ENCODE data around the gene HSD17B11.
"Not testable (repeated sequence)": the region's sequence is repeated elsewhere in the genome, so short reads cannot be mapped to it uniquely, and the experiment has no call there.

The HSD17B11 gene

DNA sequence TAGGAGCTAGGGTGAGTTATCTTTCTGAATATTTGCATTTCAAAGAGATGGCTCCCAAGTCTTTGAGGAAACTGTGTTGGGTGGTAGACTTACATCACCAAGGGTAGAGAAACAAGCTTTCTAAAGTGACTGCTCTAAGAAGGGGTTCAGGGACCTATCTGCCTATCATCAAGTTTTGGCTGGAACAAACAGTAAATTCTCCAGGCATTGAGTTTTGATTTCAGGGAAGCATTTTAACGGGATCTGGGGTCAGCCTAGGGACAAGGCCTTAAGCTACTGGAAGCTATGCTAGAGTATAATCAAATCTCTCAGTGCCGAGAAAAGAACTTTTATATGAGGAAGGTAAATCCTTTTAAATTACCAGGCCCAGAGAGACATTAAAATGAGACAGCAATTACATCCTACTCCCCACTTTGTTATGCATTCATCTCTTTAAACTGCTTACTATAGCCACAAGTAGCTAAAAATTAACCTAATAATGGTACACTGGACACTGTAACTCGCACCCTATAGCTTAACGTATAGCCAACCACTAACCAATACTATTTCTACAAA lies 29.4 kb upstream of the HSD17B11 start:
- no peak for TF ChIP-seq POLR2AphosphoS5 (IDR thresholded peaks at IDR 0.05; ENCODE audit: low read depth, low read length)
- DNase-seq (ENCODE audit: insufficient read length), result no peak
- no peak for FAIRE-seq

DNA sequence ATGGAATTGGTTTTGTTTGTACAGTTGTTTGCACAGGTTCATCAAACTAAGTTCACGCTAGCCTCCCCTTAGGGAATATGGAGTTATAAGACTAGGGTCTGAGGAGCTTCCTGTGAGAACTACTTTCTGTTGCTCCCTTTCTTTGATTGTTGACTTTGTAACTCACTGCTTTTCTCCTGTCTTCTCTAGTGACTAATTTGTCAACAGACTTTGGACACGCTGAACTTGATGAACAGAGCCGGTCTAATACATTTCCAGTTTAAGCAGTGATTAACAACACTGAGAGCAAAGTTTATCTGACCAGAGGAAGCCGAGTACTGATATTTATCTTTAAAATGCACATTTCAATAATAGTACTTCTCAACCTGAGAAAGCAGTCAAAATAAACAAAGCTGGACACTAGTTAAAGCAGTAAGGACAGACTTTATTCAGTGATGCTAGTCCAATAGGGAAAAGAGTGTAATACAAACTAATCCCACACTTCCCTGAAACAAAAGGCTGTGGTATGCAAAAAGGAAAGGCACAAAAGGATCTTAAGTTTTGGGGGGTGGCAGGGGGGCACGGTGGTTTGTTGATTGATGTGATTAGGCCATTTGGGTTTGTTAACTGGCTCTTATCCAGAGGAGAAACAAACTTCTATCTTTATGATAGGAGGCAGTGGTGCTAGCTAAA lies 28.7 kb upstream of the HSD17B11 start:
- DNase-seq (ENCODE audit: insufficient read length) (no peak), FAIRE-seq (no peak)
- TF ChIP-seq TAF1 (IDR thresholded peaks at IDR 0.05; ENCODE audit: borderline replicate concordance, low read depth, low read length) (no peak), POLR2AphosphoS5 (IDR thresholded peaks at IDR 0.05; ENCODE audit: low read depth, low read length) (no peak)

DNA sequence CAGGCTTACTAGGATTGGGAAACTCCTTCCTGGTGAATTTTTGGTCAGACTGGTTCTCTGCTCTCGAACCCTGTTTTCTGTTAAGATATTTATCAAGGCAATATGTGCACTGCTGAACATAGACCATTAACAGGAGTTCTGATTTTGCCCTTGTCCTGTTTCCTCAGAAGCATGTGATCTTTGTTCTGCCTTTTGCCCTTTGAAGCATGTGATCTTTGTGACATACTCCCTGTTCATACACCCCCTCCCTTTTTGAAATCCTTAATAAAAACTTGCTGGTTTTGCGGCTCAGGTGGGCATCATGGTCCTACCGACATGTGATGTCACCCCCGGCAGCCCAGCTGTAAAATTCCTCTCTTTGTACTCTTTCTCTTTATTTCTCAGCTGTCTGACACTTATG lies 27.4 kb upstream of the HSD17B11 start:
- not testable (repeated sequence) for DNase-seq (ENCODE audit: insufficient read length); FAIRE-seq

DNA sequence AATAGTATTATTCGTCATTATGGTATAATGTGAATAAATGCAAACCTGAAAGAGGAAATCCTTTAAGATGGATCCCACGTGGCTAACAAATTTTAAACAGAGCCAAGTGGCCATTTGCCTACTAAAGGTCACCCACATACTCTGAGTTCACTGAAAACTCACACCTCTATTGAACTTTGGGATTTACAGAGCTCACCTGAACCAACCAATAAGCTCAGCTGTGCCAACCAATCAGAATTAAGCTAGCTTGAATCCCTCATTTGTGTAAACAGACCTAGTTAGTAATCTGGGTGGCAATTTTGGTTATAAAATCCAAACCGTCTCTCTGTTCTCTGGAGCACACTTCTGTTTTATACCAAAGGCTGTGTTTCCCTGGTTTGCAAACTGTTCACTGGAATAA lies 26.0 kb upstream of the HSD17B11 start:
- no peak for DNase-seq (ENCODE audit: insufficient read length)
- TF ChIP-seq POLR2AphosphoS5 (IDR thresholded peaks at IDR 0.05; ENCODE audit: low read depth, low read length) (no peak), POLR2A (IDR thresholded peaks at IDR 0.05; ENCODE audit: low read depth, low read length) (no peak), TAF1 (IDR thresholded peaks at IDR 0.05; ENCODE audit: borderline replicate concordance, low read depth, low read length) (no peak)
- no peak for FAIRE-seq

- DNase-seq (ENCODE audit: insufficient read length), result no peak
- no peak for TF ChIP-seq POLR2AphosphoS5 (IDR thresholded peaks at IDR 0.05; ENCODE audit: low read depth, low read length)
- TF ChIP-seq TAF1 (IDR thresholded peaks at IDR 0.05; ENCODE audit: borderline replicate concordance, low read depth, low read length), result no peak
- no peak for TF ChIP-seq POLR2A (IDR thresholded peaks at IDR 0.05; ENCODE audit: low read depth, low read length)
- FAIRE-seq, result no peak
Measured at GRCh38 chr4:87414816-87415215, 23.8 kb upstream of the HSD17B11 start.

DNA sequence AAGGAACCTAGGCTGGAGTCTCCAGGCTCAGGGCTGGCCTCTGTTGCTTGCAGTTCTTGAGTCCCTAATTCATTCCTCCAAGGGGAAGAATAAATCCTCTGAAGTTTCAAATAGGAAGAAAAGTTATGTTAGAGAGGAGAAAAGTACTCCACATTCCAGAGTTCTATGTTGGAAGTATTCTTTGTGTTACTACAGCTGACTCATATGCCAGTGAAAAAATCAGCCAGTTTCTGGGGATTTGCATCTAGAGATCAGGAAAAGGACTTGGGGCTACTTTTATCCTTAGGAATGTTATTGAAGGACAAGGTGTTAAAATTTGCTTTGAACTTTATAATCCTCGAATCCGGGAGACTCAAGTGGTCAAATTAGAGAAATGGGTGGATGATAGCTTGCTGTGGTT lies 19.7 kb upstream of the HSD17B11 start:
- no peak for FAIRE-seq
- TF ChIP-seq POLR2AphosphoS5 (IDR thresholded peaks at IDR 0.05; ENCODE audit: low read depth, low read length) (no peak), POLR2A (IDR thresholded peaks at IDR 0.05; ENCODE audit: low read depth, low read length) (no peak), TAF1 (IDR thresholded peaks at IDR 0.05; ENCODE audit: borderline replicate concordance, low read depth, low read length) (no peak)
- no peak for DNase-seq (ENCODE audit: insufficient read length)

- FAIRE-seq, result no peak
- DNase-seq (ENCODE audit: insufficient read length), result no peak
- TF ChIP-seq POLR2A (IDR thresholded peaks at IDR 0.05; ENCODE audit: low read depth, low read length) (no peak), POLR2AphosphoS5 (IDR thresholded peaks at IDR 0.05; ENCODE audit: low read depth, low read length) (no peak)
Measured at GRCh38 chr4:87410157-87410556, 19.2 kb upstream of the HSD17B11 start.

- FAIRE-seq (no peak), DNase-seq (ENCODE audit: insufficient read length) (no peak)
- TF ChIP-seq POLR2AphosphoS5 (IDR thresholded peaks at IDR 0.05; ENCODE audit: low read depth, low read length) (no peak), TAF1 (IDR thresholded peaks at IDR 0.05; ENCODE audit: borderline replicate concordance, low read depth, low read length) (no peak), POLR2A (IDR thresholded peaks at IDR 0.05; ENCODE audit: low read depth, low read length) (no peak)
Measured at GRCh38 chr4:87409420-87409939, 18.5 kb upstream of the HSD17B11 start.

- not testable (repeated sequence) for DNase-seq (ENCODE audit: insufficient read length); FAIRE-seq
Measured at GRCh38 chr4:87406902-87407301, 15.9 kb upstream of the HSD17B11 start.

- DNase-seq (ENCODE audit: insufficient read length), result no peak
- FAIRE-seq, result no peak
- no peak for TF ChIP-seq TAF1 (IDR thresholded peaks at IDR 0.05; ENCODE audit: borderline replicate concordance, low read depth, low read length)
Measured at GRCh38 chr4:87406462-87406861, 15.5 kb upstream of the HSD17B11 start.

- FAIRE-seq, result no peak
- no peak for TF ChIP-seq POLR2A (IDR thresholded peaks at IDR 0.05; ENCODE audit: low read depth, low read length)
Measured at GRCh38 chr4:87405211-87405820, 14.3 kb upstream of the HSD17B11 start.

GRCh38 chr4:87403732-87404131 lies 12.7 kb upstream of the HSD17B11 start:
- FAIRE-seq; DNase-seq (ENCODE audit: insufficient read length): not testable (repeated sequence)

More at GRCh38 chr4:87405211-87405820, 14.3 kb upstream of the HSD17B11 start:
- DNase-seq (ENCODE audit: insufficient read length), result no peak

- DNase-seq (ENCODE audit: insufficient read length) (no peak), FAIRE-seq (no peak)
- TF ChIP-seq TAF1 (IDR thresholded peaks at IDR 0.05; ENCODE audit: borderline replicate concordance, low read depth, low read length) (no peak), POLR2A (IDR thresholded peaks at IDR 0.05; ENCODE audit: low read depth, low read length) (no peak), POLR2AphosphoS5 (IDR thresholded peaks at IDR 0.05; ENCODE audit: low read depth, low read length) (no peak)
Measured at GRCh38 chr4:87399954-87400353, 9.0 kb upstream of the HSD17B11 start.
